Body of pancreas (tissue), 4 donors: Measurements from ENCODE around the gene FERMT3. TPM values are rescaled to one million over a fixed set of nuclear protein-coding genes. Genes with fewer than 3 reads are reported as not detected.

Source experiments
- ATAC-seq: fragments of 150-250 bp; one replicate; pipeline ENCODE4 v1.9.1; 2016
- DNase-seq, 4 donors: peaks; one replicate each; pipeline ENCODE4 v3.0.0-alpha.2; 2019
- H3K27ac ChIP-seq, 4 donors: fragments of 200-600 bp; sonication (generic); 1 replicate in 3 of 4; 2 replicates in 1 of 4; pipeline versions ENCODE4 v1.5.1 to v1.6.1; 2016 to 2019; ENCODE audit warnings: mild to moderate bottlenecking in 1 of 4, mixed read lengths in 1 of 4, moderate library complexity in 1 of 4
- H3K27me3 ChIP-seq, 2 donors: fragments of 200-600 bp; sonication (generic); one replicate each; pipeline ENCODE4 v1.6.0; 2016; ENCODE audit warnings: mild to moderate bottlenecking in 1 of 2
- H3K36me3 ChIP-seq, 2 donors: fragments of 200-600 bp; sonication (generic); replicated peaks in 1 of 2; 2 replicates each; pipeline ENCODE4 v1.5.1; 2016; ENCODE audit warnings: low read depth in 2 of 2; ENCODE audit not compliant: insufficient read depth in 1 of 2
- H3K4me1 ChIP-seq: fragments of 200-600 bp; sonication (generic); one replicate; pipeline ENCODE4 v1.6.0; 2016
- H3K4me3 ChIP-seq, 2 donors: fragments of 200-600 bp; sonication (generic); 1 replicate in 1 of 2; 2 replicates in 1 of 2; pipeline ENCODE4 v1.5.1; 2016 to 2019
- H3K9me3 ChIP-seq, 3 donors: fragments of 200-600 bp; sonication (generic); 1 replicate in 2 of 3; 2 replicates in 1 of 3; pipeline ENCODE4 v1.5.1; 2016
- POLR2A ChIP-seq, 3 donors: fragments of 450-650 bp; IDR thresholded peaks; one replicate each; pipeline ENCODE4 v1.6.1; 2016; ENCODE audit warnings: antibody characterized with exemption in 3 of 3, mild to moderate bottlenecking in 2 of 3
- WGBS, 2 donors: methylation state at CpG; one replicate each; pipeline ENCODE4 v1.1.5; 2017; 5-methylcytosine and 5-hydroxymethylcytosine counted together
- intact Hi-C: fragments of 100-400 bp; cut with DNase I; formaldehyde crosslinking; loops from one replicate; pipeline ENCODE4 v1.15.1; 2023
- total RNA-seq, 2 donors: library from RNA; depleted of rRNA; stranded (reverse); fragments of >200 nt; gene quantifications; one replicate each; pipeline ENCODE4 v1.1.0, GENCODE V29; 2016
- TF ChIP-seq, protein P1 (sequence below), 7 experiments: fragments of 450-650 bp in 4 of 7; fragments of 200-600 bp in 3 of 7; sonication (generic) in 3 of 7; IDR thresholded peaks; one replicate each; pipeline ENCODE4 v1.5.1; 2016 to 2019; ENCODE audit warnings: antibody characterized with exemption in 7 of 7

Gene FERMT3
- total RNA-seq, 2 donors from 2014 or later, result 8.6 to 9.1 TPM

DNA sequence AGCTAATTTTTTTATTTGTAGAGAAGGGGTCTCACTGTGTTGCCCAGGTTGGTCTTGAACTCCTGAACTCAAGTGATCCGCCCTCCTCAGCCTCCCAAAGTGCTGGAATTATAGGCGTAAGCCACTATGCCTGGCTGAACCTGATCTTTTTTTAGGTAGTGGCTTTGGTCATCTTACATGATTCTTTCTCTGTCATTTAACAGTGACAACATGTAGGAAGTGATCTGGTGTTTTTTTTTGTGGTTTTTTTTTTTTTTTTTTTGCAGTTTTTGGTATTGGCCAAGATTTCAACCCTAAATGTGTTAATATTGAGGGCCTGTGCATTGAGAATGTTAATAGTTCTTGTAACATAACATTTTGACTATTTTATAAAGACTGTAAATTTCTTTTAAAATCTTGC, 8.0 kb upstream of the FERMT3 start:
- no peak overlapping the region for H3K27ac ChIP-seq
- H3K27me3 ChIP-seq, result no peaks in the 10 kb centered on the region
- H3K4me1 ChIP-seq, result no peaks in the 10 kb centered on the region
- WGBS, 2 donors, result 97 to 100% methylated on average over 2 of the region's 2 CpGs
- TF ChIP-seq, protein P1, sequence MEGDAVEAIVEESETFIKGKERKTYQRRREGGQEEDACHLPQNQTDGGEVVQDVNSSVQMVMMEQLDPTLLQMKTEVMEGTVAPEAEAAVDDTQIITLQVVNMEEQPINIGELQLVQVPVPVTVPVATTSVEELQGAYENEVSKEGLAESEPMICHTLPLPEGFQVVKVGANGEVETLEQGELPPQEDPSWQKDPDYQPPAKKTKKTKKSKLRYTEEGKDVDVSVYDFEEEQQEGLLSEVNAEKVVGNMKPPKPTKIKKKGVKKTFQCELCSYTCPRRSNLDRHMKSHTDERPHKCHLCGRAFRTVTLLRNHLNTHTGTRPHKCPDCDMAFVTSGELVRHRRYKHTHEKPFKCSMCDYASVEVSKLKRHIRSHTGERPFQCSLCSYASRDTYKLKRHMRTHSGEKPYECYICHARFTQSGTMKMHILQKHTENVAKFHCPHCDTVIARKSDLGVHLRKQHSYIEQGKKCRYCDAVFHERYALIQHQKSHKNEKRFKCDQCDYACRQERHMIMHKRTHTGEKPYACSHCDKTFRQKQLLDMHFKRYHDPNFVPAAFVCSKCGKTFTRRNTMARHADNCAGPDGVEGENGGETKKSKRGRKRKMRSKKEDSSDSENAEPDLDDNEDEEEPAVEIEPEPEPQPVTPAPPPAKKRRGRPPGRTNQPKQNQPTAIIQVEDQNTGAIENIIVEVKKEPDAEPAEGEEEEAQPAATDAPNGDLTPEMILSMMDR (IDR thresholded peaks at IDR 0.05), result no peak
- TF ChIP-seq POLR2A (IDR thresholded peaks at IDR 0.05), result no peak
- intact Hi-C loops, result no loop called here
- ATAC-seq, result no peak
- peaks cover 11 to 56% of the 10 kb centered on the region in 2 donors for H3K36me3 ChIP-seq
- H3K4me3 ChIP-seq, result no peak overlapping the region
- H3K9me3 ChIP-seq, result no peaks in the 10 kb centered on the region
- DNase-seq, result no peak

DNA sequence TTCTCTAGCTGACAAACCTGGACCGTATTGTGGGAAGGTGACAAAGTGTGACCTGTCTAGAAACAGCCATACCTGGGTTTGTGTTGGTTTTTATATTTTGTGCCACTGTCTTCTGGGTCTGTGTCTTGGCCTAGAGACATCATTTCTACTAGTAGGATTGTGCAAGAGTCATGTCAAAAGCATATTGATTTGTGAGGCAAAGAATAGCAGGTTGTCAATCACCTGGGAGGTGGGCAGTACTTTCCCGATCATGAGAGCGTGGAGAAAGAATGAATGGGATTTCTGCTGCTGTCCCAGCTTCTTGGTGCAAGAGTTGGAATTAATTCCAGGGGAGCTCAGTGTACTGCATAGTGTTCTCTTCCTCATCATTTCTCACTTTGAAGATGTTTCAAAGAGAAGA, 5.0 kb upstream of the FERMT3 start:
- intact Hi-C loops, result no loop called here
- H3K27ac ChIP-seq, result no peak overlapping the region
- no peak for DNase-seq
- no peak for ATAC-seq
- H3K4me1 ChIP-seq, result peaks cover 9% of the 10 kb centered on the region
- no peaks in the 10 kb centered on the region for H3K27me3 ChIP-seq
- no peaks in the 10 kb centered on the region for H3K9me3 ChIP-seq
- 66 to 76% methylated on average over 3 of the region's 3 CpGs for WGBS, 2 donors
- no peak overlapping the region for H3K4me3 ChIP-seq
- H3K36me3 ChIP-seq, result peaks cover 12 to 39% of the 10 kb centered on the region in 2 donors
- TF ChIP-seq, protein P1 (IDR thresholded peaks at IDR 0.05), result no peak
- no peak for TF ChIP-seq POLR2A (IDR thresholded peaks at IDR 0.05)

DNA sequence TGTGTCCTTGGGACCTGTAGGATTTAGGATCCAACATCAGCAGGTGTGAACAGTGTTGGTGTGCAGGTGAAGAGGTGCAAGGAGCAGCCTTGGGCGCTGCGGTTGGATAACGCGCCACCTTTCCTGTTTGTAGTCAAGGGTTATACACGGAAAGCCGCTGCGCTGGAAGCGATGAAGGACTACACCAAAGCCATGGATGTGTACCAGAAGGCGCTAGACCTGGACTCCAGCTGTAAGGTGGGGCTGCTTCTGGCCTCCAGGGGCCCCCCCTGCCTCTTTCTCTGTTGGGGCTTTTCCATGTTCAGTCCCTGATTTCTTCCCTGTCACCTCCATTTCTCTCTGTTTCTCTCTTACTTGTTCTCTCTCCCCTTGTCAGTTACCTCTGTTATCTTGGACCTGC, 3.5 kb upstream of the FERMT3 start:
- Histone ChIP-seq H3K27me3 (no peaks in the 10 kb centered on the region), H3K36me3 (peaks cover 12 to 29% of the 10 kb centered on the region in 2 donors), H3K9me3 (no peaks in the 10 kb centered on the region), H3K27ac (no peak overlapping the region), H3K4me3 (no peak overlapping the region), H3K4me1 (peaks cover 9% of the 10 kb centered on the region)
- TF ChIP-seq POLR2A (IDR thresholded peaks at IDR 0.05), result no peak
- TF ChIP-seq, protein P1 (IDR thresholded peaks at IDR 0.05), result no peak
- ATAC-seq (no peak), DNase-seq (no peak)
- intact Hi-C loops, result no loop called here
- WGBS, 2 donors, result 90 to 94% methylated on average over 6 to 9 of the region's 9 CpGs

DNA sequence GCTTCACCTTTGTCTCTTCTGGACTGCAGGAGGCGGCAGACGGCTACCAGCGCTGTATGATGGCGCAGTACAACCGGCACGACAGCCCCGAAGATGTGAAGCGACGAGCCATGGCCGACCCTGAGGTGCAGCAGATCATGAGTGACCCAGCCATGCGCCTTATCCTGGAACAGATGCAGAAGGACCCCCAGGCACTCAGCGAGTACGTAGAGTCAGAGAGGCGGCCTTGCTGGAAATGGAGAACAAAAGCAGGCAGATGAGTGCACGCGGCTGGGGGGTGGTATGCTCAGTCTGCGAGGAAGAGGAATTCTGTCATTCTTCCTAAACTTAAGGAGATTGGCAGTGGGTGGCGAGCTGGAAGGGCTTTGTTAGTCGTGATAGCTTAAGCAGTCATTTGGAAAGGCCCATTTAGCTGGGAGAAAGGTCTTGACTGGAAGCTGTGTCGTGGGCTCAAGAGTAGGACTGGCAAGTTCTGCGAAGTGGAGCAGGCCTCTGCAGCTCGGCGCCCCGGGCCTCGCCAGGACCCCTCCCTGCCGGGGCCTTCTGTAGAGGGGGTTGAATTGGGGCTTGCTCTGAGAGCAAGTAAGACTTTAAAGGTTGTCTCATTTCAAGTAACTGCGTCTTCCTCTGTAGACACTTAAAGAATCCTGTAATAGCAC, 3.0 kb upstream of the FERMT3 start:
- H3K36me3 ChIP-seq, result peaks cover 12 to 27% of the 10 kb centered on the region in 2 donors
- no peak overlapping the region for H3K4me3 ChIP-seq
- ATAC-seq (no peak), DNase-seq (no peak)
- 93% methylated on average over 27 of the region's 27 CpGs for WGBS, 2 donors
- no peaks in the 10 kb centered on the region for H3K27me3 ChIP-seq
- intact Hi-C loops, result no loop called here
- H3K4me1 ChIP-seq, result peaks cover 9% of the 10 kb centered on the region
- H3K27ac ChIP-seq, result no peak overlapping the region
- no peaks in the 10 kb centered on the region for H3K9me3 ChIP-seq
- TF ChIP-seq, protein P1 (IDR thresholded peaks at IDR 0.05), result no peak
- no peak for TF ChIP-seq POLR2A (IDR thresholded peaks at IDR 0.05)

DNA sequence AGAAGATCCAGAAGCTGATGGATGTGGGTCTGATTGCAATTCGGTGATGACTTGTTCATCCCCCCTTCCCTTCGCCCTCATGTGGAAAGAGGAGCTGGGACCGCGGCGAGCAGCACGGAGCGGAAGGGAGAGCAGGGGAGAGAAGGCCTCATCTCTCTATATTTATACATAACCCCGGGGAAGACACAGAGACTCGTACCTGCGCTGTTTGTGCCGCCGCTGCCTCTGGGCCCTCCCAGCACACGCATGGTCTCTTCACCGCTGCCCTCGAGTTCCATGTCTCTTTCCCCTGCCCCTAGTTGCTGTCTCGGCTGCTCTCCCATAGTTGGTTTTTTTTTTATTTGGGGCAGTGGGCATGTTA, 2.5 kb upstream of the FERMT3 start:
- DNase-seq, result no peak
- H3K4me1 ChIP-seq, result peaks cover 9% of the 10 kb centered on the region
- H3K9me3 ChIP-seq, result no peaks in the 10 kb centered on the region
- no peak overlapping the region for H3K27ac ChIP-seq
- intact Hi-C loops, result no loop called here
- TF ChIP-seq POLR2A (IDR thresholded peaks at IDR 0.05), result no peak
- TF ChIP-seq, protein P1 (IDR thresholded peaks at IDR 0.05), result no peak
- no peaks in the 10 kb centered on the region for H3K27me3 ChIP-seq
- no peak for ATAC-seq
- 77 to 80% methylated on average over 16 of the region's 16 CpGs for WGBS, 2 donors
- peaks cover 12 to 27% of the 10 kb centered on the region in 2 donors for H3K36me3 ChIP-seq
- H3K4me3 ChIP-seq, result no peak overlapping the region
